B cell (primary cell): Measurements from ENCODE around the gene CDH19.

ENCODE experiments used
- EZH2 ChIP-seq: IDR thresholded peaks from 2 replicates; pipeline ENCODE4 v1.6.1; 2012; ENCODE audit warnings: borderline replicate concordance, low read depth, mild to moderate bottlenecking, moderate library complexity, low read length; ENCODE audit not compliant: insufficient read depth, poor library complexity, severe bottlenecking
- TF ChIP-seq, protein P1 (sequence below): fragments of 200-600 bp; IDR thresholded peaks from one replicate; pipeline ENCODE4 v1.8.0; 2022; ENCODE audit warnings: antibody characterized with exemption, mild to moderate bottlenecking

DNA sequence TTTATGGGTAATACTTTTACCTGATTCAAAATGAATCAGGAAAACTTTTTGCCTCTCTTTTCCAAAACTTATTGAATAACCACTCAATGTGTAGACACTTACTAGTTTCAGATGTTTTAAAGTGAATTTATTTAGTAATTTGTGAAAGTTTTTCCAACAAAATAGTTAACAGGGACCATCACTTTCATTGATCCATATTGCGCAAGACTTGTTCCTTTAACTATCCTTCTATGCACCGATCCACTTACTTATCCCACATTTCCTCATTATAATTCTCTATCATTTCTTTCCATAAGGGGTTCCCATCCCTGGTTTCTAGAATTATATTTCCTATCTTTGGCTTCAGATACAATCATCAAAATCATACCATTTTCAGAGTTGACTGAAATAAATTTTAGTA, 48.3 kb downstream of the CDH19 start:
- TF ChIP-seq, protein P1, sequence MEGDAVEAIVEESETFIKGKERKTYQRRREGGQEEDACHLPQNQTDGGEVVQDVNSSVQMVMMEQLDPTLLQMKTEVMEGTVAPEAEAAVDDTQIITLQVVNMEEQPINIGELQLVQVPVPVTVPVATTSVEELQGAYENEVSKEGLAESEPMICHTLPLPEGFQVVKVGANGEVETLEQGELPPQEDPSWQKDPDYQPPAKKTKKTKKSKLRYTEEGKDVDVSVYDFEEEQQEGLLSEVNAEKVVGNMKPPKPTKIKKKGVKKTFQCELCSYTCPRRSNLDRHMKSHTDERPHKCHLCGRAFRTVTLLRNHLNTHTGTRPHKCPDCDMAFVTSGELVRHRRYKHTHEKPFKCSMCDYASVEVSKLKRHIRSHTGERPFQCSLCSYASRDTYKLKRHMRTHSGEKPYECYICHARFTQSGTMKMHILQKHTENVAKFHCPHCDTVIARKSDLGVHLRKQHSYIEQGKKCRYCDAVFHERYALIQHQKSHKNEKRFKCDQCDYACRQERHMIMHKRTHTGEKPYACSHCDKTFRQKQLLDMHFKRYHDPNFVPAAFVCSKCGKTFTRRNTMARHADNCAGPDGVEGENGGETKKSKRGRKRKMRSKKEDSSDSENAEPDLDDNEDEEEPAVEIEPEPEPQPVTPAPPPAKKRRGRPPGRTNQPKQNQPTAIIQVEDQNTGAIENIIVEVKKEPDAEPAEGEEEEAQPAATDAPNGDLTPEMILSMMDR: no peak
- no peak for TF ChIP-seq EZH2
